ENCODE data around the gene TREML1. TPM values are rescaled to one million over a fixed set of nuclear protein-coding genes. Genes with fewer than 3 reads are reported as not detected.

The TREML1 gene
- total and polyA plus RNA-seq, 2 experiments from 2014 or later = not detected

- Mint-ChIP-seq H3K27ac (no peak overlapping the region), H3K27me3 (ENCODE audit: insufficient read depth, low read depth, poor library complexity) (peaks cover 10% of the 10 kb centered on the region), H3K4me3 (no peak overlapping the region), H3K4me1 (peaks cover 8% of the 10 kb centered on the region), H3K9me3 (no peaks in the 10 kb centered on the region), H3K36me3 (ENCODE audit: low read depth) (no peaks in the 10 kb centered on the region)
- Histone ChIP-seq H3K27me3 (ENCODE audit: insufficient read depth) (no peaks in the 10 kb centered on the region), H3K36me3 (ENCODE audit: insufficient read depth) (no peaks in the 10 kb centered on the region), H3K27ac (ENCODE audit: low read depth) (no peak overlapping the region), H3K4me1 (ENCODE audit: insufficient read depth) (peaks cover 9% of the 10 kb centered on the region), H3K9me2 (ENCODE audit: insufficient read depth) (0 out of 2 replicates have a peak, but pooled peaks cover 3% of the 10 kb centered on the region), H3K79me2 (replicated peaks; ENCODE audit: insufficient read depth) (no peaks in the 10 kb centered on the region), H3F3A (replicated peaks; ENCODE audit: low read depth) (no peaks in the 10 kb centered on the region), H3K4me3 (no peak overlapping the region), H3K4me2 (no peak overlapping the region), H2AFZ (no peak overlapping the region), H4K20me1 (replicated peaks; ENCODE audit: insufficient read depth) (no peaks in the 10 kb centered on the region)
- TF ChIP-seq CTCF (conservative IDR thresholded peaks at IDR 0.05; ENCODE audit: low read depth in 2 of 2) (peak; percentile 12 to 43; a peak in 2 of 4 replicates), EZH2 (IDR thresholded peaks at IDR 0.05; ENCODE audit: low read depth, unreplicated experiment) (no peak), POLR2AphosphoS5 (IDR thresholded peaks at IDR 0.05; ENCODE audit: low read depth) (no peak), ZNF114 (CRISPR knock-in tag; IDR thresholded peaks at IDR 0.05) (no peak)
- ATAC-seq (peak; percentile 65), DNase-seq (ENCODE audit: low spot score) (no peak)
Observed at GRCh38 chr6:41150671-41151070, 3.5 kb downstream of the TREML1 start.

- no peak overlapping the region for H3K4me2 ChIP-seq
- Mint-ChIP-seq H3K4me3 (no peak overlapping the region), H3K27ac (no peak overlapping the region), H3K9me3 (no peaks in the 10 kb centered on the region), H3K36me3 (ENCODE audit: low read depth) (no peaks in the 10 kb centered on the region), H3K27me3 (ENCODE audit: insufficient read depth, low read depth, poor library complexity) (peaks cover 7% of the 10 kb centered on the region), H3K4me1 (no peaks in the 10 kb centered on the region)
- H3K9me2 ChIP-seq (ENCODE audit: insufficient read depth) = no peaks in the 10 kb centered on the region
- no peak overlapping the region for H2AFZ ChIP-seq
- H3K79me2 ChIP-seq (replicated peaks; ENCODE audit: insufficient read depth) = no peaks in the 10 kb centered on the region
- H4K20me1 ChIP-seq (replicated peaks; ENCODE audit: insufficient read depth) = no peaks in the 10 kb centered on the region
- DNase-seq (ENCODE audit: low spot score) (no peak), ATAC-seq (no peak)
- no peaks in the 10 kb centered on the region for H3K4me1 ChIP-seq (ENCODE audit: insufficient read depth)
- no peak overlapping the region for H3K27ac ChIP-seq (ENCODE audit: low read depth)
- no peak overlapping the region for H3K4me3 ChIP-seq
- H3K27me3 ChIP-seq (ENCODE audit: insufficient read depth) = no peaks in the 10 kb centered on the region
- no peaks in the 10 kb centered on the region for H3F3A ChIP-seq (replicated peaks; ENCODE audit: low read depth)
- no peaks in the 10 kb centered on the region for H3K36me3 ChIP-seq (ENCODE audit: insufficient read depth)
- TF ChIP-seq, protein P1, sequence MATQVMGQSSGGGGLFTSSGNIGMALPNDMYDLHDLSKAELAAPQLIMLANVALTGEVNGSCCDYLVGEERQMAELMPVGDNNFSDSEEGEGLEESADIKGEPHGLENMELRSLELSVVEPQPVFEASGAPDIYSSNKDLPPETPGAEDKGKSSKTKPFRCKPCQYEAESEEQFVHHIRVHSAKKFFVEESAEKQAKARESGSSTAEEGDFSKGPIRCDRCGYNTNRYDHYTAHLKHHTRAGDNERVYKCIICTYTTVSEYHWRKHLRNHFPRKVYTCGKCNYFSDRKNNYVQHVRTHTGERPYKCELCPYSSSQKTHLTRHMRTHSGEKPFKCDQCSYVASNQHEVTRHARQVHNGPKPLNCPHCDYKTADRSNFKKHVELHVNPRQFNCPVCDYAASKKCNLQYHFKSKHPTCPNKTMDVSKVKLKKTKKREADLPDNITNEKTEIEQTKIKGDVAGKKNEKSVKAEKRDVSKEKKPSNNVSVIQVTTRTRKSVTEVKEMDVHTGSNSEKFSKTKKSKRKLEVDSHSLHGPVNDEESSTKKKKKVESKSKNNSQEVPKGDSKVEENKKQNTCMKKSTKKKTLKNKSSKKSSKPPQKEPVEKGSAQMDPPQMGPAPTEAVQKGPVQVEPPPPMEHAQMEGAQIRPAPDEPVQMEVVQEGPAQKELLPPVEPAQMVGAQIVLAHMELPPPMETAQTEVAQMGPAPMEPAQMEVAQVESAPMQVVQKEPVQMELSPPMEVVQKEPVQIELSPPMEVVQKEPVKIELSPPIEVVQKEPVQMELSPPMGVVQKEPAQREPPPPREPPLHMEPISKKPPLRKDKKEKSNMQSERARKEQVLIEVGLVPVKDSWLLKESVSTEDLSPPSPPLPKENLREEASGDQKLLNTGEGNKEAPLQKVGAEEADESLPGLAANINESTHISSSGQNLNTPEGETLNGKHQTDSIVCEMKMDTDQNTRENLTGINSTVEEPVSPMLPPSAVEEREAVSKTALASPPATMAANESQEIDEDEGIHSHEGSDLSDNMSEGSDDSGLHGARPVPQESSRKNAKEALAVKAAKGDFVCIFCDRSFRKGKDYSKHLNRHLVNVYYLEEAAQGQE (IDR thresholded peaks at IDR 0.05; ENCODE audit: unreplicated experiment) = no peak
- no peak for TF ChIP-seq EZH2 (IDR thresholded peaks at IDR 0.05; ENCODE audit: low read depth, unreplicated experiment)
- TF ChIP-seq STAT1 (IDR thresholded peaks at IDR 0.05; ENCODE audit: unreplicated experiment) = no peak
- no peak for TF ChIP-seq ZNF462 (CRISPR knock-in tag; IDR thresholded peaks at IDR 0.05)
- no peak for TF ChIP-seq ZNF114 (CRISPR knock-in tag; IDR thresholded peaks at IDR 0.05)
- TF ChIP-seq, protein P2, sequence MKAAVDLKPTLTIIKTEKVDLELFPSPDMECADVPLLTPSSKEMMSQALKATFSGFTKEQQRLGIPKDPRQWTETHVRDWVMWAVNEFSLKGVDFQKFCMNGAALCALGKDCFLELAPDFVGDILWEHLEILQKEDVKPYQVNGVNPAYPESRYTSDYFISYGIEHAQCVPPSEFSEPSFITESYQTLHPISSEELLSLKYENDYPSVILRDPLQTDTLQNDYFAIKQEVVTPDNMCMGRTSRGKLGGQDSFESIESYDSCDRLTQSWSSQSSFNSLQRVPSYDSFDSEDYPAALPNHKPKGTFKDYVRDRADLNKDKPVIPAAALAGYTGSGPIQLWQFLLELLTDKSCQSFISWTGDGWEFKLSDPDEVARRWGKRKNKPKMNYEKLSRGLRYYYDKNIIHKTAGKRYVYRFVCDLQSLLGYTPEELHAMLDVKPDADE (IDR thresholded peaks at IDR 0.05) = no peak
- no peak for TF ChIP-seq POLR2AphosphoS5 (IDR thresholded peaks at IDR 0.05; ENCODE audit: low read depth)
- no peak for TF ChIP-seq NANOG (IDR thresholded peaks at IDR 0.05; ENCODE audit: borderline replicate concordance)
Observed at GRCh38 chr6:41147917-41148316, 6.2 kb downstream of the TREML1 start.

Measured in GM23338 (cell line).